Loucy (cell line): ENCODE results near the gene ANKRD34A.

Experiments
- H2AFZ ChIP-seq: fragments of 200-600 bp; sonication (generic); 2 replicates; pipeline ENCODE4 v1.6.0; 2016; ENCODE audit warnings: antibody characterized with exemption, mild to moderate bottlenecking, low read length, moderate library complexity
- H3F3A ChIP-seq: fragments of 200-600 bp; 2 replicates; pipeline ENCODE4 v1.6.0; 2016; ENCODE audit warnings: antibody characterized with exemption, low read depth, mild to moderate bottlenecking
- H3K27me3 ChIP-seq: fragments of 200-600 bp; sonication (generic); 2 replicates; pipeline ENCODE4 v1.6.1; 2014; ENCODE audit warnings: low read length, mild to moderate bottlenecking; ENCODE audit not compliant: insufficient read depth, poor library complexity, severe bottlenecking
- H3K36me3 ChIP-seq: fragments of 200-600 bp; sonication (generic); 2 replicates; pipeline ENCODE4 v1.6.1; 2016; ENCODE audit warnings: low read length; ENCODE audit not compliant: insufficient read depth
- H3K4me1 ChIP-seq: fragments of 200-600 bp; sonication (generic); 2 replicates; pipeline ENCODE4 v1.5.1; 2014; ENCODE audit warnings: low read length, mild to moderate bottlenecking; ENCODE audit not compliant: insufficient read depth, poor library complexity, severe bottlenecking
- H3K4me2 ChIP-seq: fragments of 200-600 bp; sonication (generic); 2 replicates; pipeline ENCODE4 v1.6.0; 2014; ENCODE audit warnings: antibody characterized with exemption, low read length, low read depth, mild to moderate bottlenecking; ENCODE audit not compliant: poor library complexity, severe bottlenecking
- H3K4me3 ChIP-seq: fragments of 200-600 bp; sonication (generic); 2 replicates; pipeline ENCODE4 v1.5.1; 2014; ENCODE audit warnings: low read length, mild to moderate bottlenecking, mixed read lengths; ENCODE audit not compliant: poor library complexity, severe bottlenecking
- H3K79me2 ChIP-seq: fragments of 200-600 bp; sonication (generic); 2 replicates; pipeline ENCODE4 v1.6.1; 2014; ENCODE audit warnings: low read length; ENCODE audit not compliant: insufficient read depth
- H3K9ac ChIP-seq: fragments of 200-600 bp; sonication (generic); 2 replicates; pipeline ENCODE4 v1.6.0; 2014; ENCODE audit warnings: mild to moderate bottlenecking, low read depth, low read length, moderate library complexity; ENCODE audit not compliant: poor library complexity, severe bottlenecking
- H3K9me2 ChIP-seq: fragments of 200-600 bp; sonication (generic); replicated peaks from 2 replicates; pipeline ENCODE4 v1.6.1; 2016; ENCODE audit warnings: low read depth, low read length, mixed read lengths
- H3K9me3 ChIP-seq: fragments of 200-600 bp; sonication (generic); 2 replicates; pipeline ENCODE4 v1.6.1; 2014; ENCODE audit warnings: mild to moderate bottlenecking, antibody characterized with exemption, low read length, low read depth; ENCODE audit not compliant: insufficient read depth
- H4K20me1 ChIP-seq: fragments of 200-600 bp; sonication (generic); 2 replicates; pipeline ENCODE4 v1.6.0; 2014; ENCODE audit warnings: antibody characterized with exemption, low read length, mild to moderate bottlenecking; ENCODE audit not compliant: insufficient read depth, poor library complexity, severe bottlenecking
- EZH2phosphoT487 ChIP-seq: fragments of 200-600 bp; IDR thresholded peaks from 2 replicates; pipeline ENCODE4 v1.6.1; 2018; ENCODE audit warnings: antibody characterized with exemption, mild to moderate bottlenecking, moderate library complexity, borderline replicate concordance
- TF ChIP-seq, protein P1 (sequence below): fragments of 200-600 bp; sonication (generic); conservative IDR thresholded peaks from 2 replicates; pipeline ENCODE4 v1.5.1; 2014; ENCODE audit warnings: mild to moderate bottlenecking, antibody characterized with exemption, low read length

Gene ANKRD34A

DNA sequence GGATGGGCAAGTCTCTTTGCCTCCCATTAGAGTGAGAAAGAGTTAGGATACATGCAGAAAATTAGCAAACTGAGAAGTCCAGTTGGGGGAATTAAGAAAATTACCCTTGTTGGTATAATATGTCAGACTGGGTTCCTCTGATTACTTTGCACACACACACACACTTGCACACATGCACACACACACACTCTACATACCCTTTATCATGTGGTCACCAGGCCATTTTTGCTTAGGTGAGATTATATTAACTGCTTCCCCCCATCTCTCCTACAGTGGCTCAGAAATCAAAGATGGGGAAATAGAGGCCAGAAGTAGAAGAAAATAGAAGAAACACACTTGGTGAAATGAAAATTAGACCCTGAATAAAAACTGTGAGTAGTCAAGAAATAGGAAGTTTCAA, 5.6 kb downstream of the ANKRD34A start:
- H3K27me3 ChIP-seq, result no peaks in the 10 kb centered on the region
- no peak overlapping the region for H2AFZ ChIP-seq
- peak overlapping the region; percentile 86 for H3K9ac ChIP-seq
- 0 out of 2 replicates have a peak, but pooled peaks cover 8% of the 10 kb centered on the region for H3F3A ChIP-seq
- H3K9me2 ChIP-seq, result no peaks in the 10 kb centered on the region
- H3K36me3 ChIP-seq, result no peaks in the 10 kb centered on the region
- H3K79me2 ChIP-seq, result peaks cover 67% of the 10 kb centered on the region
- peaks cover 68% of the 10 kb centered on the region for H3K4me1 ChIP-seq
- H3K4me2 ChIP-seq, result peak overlapping the region; percentile 83
- TF ChIP-seq EZH2phosphoT487, result no peak
- TF ChIP-seq, protein P1, sequence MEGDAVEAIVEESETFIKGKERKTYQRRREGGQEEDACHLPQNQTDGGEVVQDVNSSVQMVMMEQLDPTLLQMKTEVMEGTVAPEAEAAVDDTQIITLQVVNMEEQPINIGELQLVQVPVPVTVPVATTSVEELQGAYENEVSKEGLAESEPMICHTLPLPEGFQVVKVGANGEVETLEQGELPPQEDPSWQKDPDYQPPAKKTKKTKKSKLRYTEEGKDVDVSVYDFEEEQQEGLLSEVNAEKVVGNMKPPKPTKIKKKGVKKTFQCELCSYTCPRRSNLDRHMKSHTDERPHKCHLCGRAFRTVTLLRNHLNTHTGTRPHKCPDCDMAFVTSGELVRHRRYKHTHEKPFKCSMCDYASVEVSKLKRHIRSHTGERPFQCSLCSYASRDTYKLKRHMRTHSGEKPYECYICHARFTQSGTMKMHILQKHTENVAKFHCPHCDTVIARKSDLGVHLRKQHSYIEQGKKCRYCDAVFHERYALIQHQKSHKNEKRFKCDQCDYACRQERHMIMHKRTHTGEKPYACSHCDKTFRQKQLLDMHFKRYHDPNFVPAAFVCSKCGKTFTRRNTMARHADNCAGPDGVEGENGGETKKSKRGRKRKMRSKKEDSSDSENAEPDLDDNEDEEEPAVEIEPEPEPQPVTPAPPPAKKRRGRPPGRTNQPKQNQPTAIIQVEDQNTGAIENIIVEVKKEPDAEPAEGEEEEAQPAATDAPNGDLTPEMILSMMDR, result no peak
- no peaks in the 10 kb centered on the region for H3K9me3 ChIP-seq
- H4K20me1 ChIP-seq, result peaks cover 17% of the 10 kb centered on the region
- peak overlapping the region; percentile 79 for H3K4me3 ChIP-seq

- H3K27me3 ChIP-seq, result no peaks in the 10 kb centered on the region
- H3K79me2 ChIP-seq, result peaks cover 71% of the 10 kb centered on the region
These were observed 6.7 kb downstream of the ANKRD34A start, which contains the start of gene LIX1L for GRCh38 chr1:145957443-145958319. Gene LIX1L, minus strand, starts transcription at chr1:145958017. Its CDS starts 90 bp downstream, at chr1:145957927.

DNA sequence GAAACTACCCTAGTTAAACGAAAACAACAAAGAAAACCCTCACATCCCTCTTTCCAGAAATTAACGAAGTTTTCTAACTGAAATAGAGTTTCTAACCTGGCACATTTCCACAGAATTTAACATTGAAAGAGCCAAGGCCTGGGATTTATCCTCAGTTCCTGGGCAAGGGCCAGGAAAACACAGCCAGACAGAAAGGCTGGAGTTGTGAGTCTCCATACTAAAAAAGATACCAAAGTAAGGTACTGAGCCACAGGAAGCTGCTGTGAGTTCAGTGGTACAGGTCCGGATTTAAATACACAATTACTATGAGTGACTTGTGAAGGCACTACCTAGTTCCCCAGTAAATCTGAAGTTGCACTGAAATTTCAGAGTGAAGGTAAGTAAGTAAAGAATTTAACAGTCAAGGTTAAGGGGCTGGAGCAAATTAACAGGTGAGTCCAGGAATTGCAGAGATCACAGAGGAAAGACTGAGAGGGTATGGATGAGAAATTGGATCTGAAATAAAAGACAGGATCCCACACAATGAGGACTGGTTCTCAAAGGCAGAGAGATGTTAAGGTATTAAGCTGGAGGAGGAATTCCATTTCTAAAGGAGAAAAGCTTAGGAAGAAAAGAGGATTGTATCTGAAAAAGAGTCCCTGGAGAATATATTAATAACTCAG, 7.5 kb downstream of the ANKRD34A start:
- peak overlapping the region; percentile 80 for H2AFZ ChIP-seq
- no peaks in the 10 kb centered on the region for H3K27me3 ChIP-seq
- no peaks in the 10 kb centered on the region for H3F3A ChIP-seq
- H3K79me2 ChIP-seq, result peaks cover 74% of the 10 kb centered on the region
- H3K9me2 ChIP-seq, result no peaks in the 10 kb centered on the region
- H3K4me2 ChIP-seq, result peak overlapping the region; percentile 91
- H3K4me3 ChIP-seq, result peak overlapping the region; percentile 79
- peak overlapping the region; percentile 79 for H3K9ac ChIP-seq
- peaks cover 64% of the 10 kb centered on the region for H3K4me1 ChIP-seq
- no peaks in the 10 kb centered on the region for H3K9me3 ChIP-seq
- peaks cover 17% of the 10 kb centered on the region for H4K20me1 ChIP-seq
- no peak for TF ChIP-seq EZH2phosphoT487
- TF ChIP-seq, protein P1, result no peak
- no peaks in the 10 kb centered on the region for H3K36me3 ChIP-seq

More at GRCh38 chr1:145957443-145958319, 6.7 kb downstream of the ANKRD34A start, which contains the start of gene LIX1L:
- Histone ChIP-seq H3K4me3 (peak within 1 kb of the TSS; percentile 79), H3K9me3 (no peaks in the 10 kb centered on the region), H3K9me2 (no peaks in the 10 kb centered on the region), H3K4me2 (peak within 1 kb of the TSS; percentile 91), H2AFZ (peak within 1 kb of the TSS; percentile 80), H3K4me1 (peaks cover 63% of the 10 kb centered on the region), H3K9ac (peak within 1 kb of the TSS; percentile 86), H3K36me3 (no peaks in the 10 kb centered on the region), H3F3A (0 out of 2 replicates have a peak, but pooled peaks cover under 1% of the 10 kb centered on the region), H4K20me1 (peaks cover 17% of the 10 kb centered on the region)
- TF ChIP-seq, protein P1, result no peak
- no peak for TF ChIP-seq EZH2phosphoT487
